NCI-H1694 (cell line): Measurements from ENCODE around the gene URM1.

ENCODE experiments used
- DNase-seq: peaks from one replicate; lab custom pipeline; 2025; lab: John Stamatoyannopoulos, UW

The URM1 gene

DNA sequence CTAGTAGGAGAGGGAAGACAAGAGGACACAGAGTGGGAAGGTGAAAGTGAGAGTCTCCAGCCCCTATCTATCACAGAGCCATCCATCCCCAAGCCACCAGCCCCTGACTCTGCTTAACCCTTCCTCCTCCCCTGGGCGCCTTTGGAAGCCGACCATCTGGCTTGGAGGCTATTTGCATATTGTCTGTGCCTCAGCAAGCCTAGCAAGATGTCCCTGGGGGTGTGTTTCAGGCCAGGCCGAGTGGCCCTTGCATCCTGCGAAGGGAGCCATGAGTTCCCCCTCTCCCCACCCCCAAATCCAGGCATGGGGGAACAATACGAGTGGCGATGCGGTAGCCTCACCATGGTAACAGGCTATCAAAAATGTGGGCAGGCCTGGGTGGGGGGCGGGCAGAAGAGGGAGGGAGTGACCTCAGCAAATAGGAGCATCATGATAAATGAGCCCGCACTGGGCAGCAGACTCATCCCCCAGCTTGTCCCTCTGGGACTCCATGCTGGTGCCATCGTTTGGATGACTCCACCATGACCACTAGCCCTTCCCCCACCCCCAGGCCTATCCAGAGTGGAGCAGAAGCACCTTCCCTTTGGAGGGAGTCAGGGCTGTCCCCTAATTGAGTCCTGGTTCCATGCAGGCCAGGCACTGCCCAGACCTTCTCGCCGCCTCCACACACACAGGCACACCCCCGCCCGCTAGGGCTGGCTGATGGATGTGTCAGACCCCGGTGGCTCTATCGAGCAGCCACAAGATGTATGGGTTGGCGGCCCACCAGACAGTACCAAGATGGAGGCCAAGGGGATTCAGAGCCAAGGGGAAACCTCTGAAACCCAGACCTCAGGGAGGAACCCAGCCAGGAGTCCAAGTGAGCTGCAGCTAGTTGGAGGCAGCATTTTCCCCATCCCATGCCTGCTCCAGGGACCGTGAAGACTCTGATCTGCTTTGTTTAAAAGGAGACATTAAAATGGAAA lies 14.6 kb downstream of the URM1 start:
- DNase-seq: no peak

- no peak for DNase-seq
Observed at GRCh38 chr9:128388150-128388549, 17.0 kb downstream of the URM1 start.

DNA sequence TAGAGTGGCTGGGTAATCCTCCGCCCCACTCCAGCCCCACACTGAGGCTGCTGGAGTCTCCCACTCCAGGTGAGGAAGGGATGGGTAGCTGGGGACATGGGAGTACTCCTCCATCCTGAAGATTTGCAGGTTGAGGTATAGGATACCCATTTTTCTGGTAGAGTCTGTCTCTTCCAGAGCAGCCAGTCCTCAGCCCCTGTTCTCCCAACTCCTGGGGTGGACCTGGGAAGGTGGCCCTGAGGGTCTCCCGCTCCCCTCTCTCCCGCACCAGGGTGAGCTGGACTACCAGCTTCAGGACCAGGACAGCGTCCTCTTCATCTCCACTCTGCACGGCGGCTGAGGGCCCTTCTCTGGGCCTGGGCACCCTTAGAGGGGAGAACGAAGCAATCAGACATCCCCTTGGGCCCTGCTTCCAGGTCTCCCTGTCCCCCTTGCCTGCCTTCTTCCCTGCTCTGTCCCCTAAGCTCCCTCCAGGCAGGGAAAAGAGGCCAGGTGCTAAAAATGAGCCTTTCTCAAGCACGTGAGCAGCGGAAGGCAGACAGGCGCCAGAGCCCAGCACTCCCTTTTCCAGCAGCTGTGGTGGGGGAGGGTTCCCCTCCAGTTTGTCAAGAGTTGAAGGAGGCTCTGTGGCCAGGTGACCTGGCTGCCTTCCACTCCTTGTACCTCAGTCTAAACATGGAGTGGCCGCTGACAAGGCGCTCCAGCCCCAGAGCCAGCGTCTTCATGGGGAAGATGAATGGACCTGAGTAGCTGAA lies 18.4 kb downstream of the URM1 start:
- DNase-seq: no peak

GRCh38 chr9:128390150-128390812 lies 19.1 kb downstream of the URM1 start:
- no peak for DNase-seq

DNA sequence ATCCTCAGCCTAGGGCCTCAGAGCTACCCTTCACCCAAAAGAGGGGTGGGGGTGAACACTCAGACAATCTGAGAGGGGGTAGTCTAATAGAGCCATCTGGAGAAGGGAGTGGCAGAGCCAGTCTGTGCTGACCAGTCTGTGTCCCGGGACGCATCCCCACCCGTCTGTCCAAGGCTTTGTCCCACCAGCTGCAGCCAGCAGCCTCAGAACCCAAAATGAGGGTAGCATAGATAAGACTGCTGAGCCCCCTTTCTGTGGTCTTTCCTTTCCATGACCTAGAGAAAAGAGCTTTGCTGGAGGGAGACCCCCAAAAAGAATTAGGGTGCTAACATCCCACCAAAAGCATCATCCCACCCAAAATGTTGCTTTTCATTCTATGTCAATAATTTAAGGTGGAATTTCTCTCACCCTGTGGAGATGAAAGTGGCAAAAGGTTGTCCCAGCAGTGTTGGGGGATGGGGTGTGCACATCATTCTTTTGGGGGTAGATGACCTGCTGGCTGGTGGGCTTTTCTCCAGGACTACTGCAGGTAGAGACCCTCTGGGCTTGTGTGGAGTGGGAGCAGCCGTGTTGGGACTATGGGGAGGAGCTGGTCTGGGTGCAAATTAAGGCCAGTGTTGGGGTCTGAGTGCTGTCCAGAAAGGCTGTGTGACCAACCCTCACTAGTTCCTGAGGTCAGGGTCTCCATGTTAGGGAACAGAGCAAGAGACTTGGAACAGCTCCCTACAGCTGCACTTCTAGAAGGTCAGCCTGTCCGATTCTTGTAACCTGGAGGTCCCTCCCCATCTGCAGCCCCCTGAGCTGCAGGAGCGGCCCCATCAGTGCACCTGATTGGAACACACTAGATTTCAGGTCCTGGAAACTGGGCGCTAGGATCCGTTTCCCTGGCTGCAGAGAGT lies 19.9 kb downstream of the URM1 start:
- DNase-seq: no peak

DNA sequence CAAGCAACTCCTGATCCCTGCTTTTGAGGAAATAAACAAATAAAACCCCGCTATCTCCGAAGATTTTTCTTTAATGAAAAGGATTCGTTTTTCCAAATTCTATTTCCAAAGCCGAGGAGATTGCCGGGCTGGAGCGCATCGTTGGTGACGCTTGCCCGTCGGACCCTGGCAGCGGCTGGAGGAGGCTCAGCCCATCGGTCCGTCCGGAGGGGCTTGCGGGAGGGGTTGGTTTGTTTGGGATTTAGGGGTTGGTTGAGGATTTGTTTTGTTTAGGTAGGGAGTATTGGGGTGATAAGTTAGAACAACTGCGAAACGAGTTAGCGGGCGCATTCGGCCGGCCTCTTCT lies 20.8 kb downstream of the URM1 start:
- no peak for DNase-seq

DNA sequence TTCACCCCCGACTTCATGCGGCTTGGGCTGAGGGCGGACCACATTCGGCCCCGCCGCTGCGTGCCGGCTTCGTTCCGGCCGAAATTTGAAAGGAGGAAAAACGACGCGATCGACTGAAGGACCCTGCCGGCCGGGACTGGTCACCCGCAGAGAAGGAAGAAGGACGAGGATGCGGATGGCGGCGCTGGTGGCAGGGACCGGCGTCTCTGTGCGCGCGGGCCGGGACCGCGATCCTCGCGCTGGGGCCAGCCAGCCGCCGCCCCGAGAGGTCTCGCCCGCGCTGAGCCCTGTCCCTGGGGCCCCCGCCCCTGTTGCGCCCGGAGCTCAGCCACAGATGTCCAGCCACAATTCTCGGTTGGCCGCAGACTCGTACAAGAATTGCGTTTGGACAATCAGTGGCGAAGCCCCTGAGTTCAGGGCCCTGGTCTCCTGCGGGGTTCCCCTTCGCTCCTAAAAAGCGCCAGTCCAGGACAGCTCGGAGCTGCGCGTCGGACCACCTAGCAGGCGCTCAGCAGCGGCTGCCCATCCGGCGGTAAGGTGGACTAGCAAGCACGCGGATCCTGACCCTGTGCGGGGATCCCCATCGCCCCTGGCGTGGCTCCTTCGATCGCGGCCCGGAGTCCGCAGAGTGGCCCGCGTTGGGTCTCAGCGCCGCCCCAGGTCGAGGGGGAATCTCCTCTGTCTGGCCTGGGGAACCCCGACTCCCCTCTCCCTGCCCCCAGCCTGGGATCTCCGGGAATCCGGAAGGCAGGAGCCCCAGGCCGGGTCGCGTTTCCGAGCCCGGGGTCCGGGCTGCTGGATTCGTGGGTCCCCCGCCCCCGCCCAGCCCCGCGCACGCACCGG lies 21.3 kb downstream of the URM1 start:
- DNase-seq: no peak

- no peak for DNase-seq
Observed at GRCh38 chr9:128393145-128393775, 22.1 kb downstream of the URM1 start.

DNA sequence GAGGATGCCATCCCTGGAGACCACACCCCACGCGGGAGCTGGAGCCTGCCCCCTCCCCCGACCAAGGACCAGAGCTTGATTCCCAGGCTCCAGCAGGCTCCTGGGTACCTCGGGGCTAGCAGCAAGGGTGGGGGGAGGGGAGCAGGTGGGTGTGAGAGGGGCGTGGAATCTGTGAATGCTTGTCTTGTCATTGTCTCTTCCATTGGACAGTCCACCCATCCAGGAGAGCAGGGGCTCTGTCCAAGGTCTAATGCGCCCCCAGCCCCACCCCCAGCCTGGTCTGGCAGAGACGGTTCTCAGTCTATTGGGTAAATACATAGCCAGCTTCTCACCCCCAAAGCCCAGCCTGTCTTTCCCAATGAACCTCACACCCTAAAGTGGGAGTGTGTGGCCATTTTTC lies 22.8 kb downstream of the URM1 start:
- DNase-seq: no peak

DNA sequence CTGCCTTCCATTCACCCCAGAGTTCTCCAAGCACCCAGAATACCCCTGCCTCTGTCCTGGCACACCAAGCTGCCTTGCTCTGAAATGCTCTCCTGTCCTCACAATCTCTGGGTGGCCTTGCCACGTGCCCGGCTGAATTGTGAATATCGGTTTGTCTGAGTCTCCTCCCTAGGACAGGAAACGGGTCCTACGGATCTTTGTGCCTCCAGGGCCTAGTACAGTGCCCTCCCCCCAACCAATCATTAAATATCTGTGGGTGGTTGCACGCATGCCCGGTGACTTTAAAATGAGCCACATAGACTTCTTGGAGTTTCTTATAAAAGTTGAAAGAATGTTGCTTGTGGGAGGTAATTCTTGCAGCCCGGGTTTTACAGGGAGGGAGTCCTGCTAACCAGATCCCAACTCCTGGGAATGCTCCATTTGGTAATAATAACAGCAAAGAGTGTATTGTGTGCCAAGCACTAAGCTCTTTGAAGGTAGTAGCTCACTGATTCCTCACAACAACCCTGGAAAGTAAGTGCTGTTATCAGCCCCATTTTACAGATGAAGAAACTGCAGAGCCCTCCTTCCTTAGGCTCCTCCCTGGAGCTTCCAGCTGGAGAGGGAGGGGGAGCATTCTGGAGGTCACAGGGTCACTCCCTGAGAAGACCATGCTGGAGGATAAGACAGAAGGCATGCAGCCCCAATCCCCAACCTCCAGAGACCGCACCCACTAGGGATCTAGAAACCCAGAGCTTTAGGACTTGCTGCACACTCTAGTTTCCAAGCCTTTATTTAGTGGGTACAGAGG lies 23.4 kb downstream of the URM1 start:
- DNase-seq: no peak

DNA sequence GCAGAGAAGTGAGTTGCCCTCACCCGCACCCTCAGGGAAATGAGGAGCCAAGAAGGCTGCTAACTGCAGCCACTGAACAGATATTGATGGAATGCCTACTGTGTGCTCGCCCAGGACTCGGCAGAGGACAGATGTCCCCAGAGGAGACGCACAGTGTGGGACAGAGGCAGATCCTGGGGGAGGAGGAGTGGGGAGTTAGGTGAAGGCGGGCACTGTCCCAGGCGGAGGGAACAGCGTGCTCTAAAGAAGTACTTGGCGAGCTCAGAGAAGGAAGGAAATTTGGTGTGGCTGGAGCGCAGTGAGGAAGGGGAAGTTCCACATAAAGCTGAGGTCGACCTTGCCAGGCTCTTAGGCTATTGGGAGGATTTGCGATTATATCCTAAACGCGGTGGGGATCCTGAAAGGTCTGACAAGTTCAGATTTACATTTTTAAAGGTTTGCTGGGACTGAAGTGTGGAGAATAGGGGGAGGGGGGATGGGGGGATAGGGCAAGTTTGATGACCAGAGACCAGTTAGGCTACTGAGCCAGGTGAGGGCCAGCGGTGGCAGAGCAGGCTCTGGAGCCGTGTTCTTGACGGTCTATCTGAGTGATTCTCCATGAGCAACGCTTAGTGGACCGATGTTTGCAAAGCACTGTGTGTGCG lies 25.9 kb downstream of the URM1 start:
- DNase-seq: no peak

- DNase-seq: no peak
Observed at GRCh38 chr9:128397831-128398230, 26.7 kb downstream of the URM1 start.

DNA sequence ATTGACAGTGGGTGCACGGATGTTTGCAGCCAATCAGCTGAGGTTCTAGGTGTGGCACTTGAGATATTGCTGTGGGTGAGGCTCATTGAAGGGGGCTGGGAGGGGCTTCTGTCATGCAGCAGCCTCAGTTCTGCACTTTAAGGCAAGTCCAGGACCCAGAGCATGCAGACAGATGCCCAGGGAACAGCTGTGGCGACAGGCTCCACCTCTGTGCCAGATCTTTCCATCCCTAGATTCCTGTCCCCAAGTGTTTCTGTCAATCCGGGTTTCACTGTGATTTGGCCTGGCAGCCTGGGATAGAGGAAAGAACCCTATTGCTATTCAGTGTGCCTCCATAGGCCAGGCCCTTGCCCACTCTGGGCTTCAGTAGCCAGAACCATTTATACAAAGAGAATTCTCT lies 28.7 kb downstream of the URM1 start:
- DNase-seq: no peak

- no peak for DNase-seq
Observed at GRCh38 chr9:128404560-128404959, 33.4 kb downstream of the URM1 start.

GRCh38 chr9:128405077-128405779 lies 34.1 kb downstream of the URM1 start:
- DNase-seq: no peak

- DNase-seq: no peak
Observed at GRCh38 chr9:128405780-128406171, 34.6 kb downstream of the URM1 start.

DNA sequence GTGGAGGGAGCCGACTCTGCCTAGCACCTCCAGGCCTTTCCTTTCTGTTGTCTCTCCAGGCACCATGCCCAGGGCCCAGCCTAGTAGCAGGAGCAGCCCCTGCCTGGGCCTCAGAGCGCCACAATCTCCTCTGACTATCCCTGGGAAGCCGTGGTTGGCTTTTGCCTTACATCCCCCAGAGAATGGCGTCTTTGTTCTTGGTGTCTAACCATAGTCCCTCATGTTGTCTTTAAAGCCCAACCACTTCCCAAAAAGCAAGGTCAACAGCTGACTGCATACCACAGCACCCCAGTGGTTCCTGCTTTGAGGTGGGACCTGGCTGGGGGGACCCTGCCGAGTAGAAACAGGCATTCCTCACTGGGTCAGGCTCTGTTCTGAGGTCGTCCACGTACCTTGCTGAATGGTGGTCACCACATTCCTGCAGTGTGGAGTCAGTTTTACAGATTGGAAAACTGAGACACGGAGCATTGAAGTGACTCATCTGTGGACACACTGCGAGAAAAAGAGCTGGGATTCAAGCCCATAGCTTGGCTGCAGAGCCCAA lies 35.7 kb downstream of the URM1 start:
- no peak for DNase-seq

- no peak for DNase-seq
Observed at GRCh38 chr9:128408963-128409431, 37.8 kb downstream of the URM1 start.
